CD4-positive, alpha-beta T cell treated with Interleukin-6 for 4 hours (primary cell): ENCODE data around the gene PTPRJ.
"Not testable (repeated sequence)": the region's sequence is repeated elsewhere in the genome, so short reads cannot be mapped to it uniquely, and the experiment has no call there.

Source experiments
- DNase-seq: peaks from one replicate; pipeline ENCODE4 v3.0.0-alpha.2; 2020; ENCODE audit warnings: mixed read lengths

The PTPRJ gene

GRCh38 chr11:48123254-48123875 is 143.0 kb downstream of the PTPRJ start:
- no peak for DNase-seq

GRCh38 chr11:48123934-48124755 is 143.8 kb downstream of the PTPRJ start:
- DNase-seq = no peak

DNA sequence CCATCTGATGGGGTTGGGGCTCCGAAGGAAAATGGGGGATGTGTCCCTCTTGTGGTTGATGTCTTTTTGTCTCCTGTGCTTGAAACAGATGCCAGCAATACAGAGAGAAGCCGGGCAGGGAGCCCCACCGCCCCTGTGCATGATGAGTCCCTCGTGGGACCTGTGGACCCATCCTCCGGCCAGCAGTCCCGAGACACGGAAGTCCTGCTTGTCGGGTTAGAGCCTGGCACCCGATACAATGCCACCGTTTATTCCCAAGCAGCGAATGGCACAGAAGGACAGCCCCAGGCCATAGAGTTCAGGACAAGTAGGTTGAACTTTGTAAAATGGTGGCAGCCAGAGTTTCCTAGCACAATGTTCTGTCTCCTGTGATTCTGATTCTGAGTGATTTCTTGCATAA is 144.5 kb downstream of the PTPRJ start:
- no peak for DNase-seq

DNA sequence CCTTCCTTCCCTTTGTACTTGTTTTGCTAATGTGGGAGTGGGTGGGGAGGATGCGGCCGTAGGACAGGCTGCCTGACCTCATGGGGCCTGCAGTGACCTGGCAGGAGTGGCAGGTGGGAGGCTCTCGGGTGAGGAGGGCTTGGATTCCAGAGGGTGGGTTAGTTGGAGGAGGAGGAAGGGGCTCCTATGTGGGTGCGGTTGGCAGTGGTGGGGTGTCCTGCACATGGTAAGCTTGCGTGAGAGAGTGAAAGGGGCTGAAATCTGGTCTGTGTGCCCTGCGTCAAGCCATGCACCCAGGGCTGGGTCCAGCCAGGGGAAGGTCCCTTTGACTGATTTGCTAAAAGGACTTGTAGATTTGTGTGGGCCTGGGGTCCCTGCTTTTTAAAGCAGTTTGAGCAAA is 145.5 kb downstream of the PTPRJ start:
- no peak for DNase-seq

- DNase-seq = no peak
Measured at GRCh38 chr11:48127521-48128183, 147.3 kb downstream of the PTPRJ start.

DNA sequence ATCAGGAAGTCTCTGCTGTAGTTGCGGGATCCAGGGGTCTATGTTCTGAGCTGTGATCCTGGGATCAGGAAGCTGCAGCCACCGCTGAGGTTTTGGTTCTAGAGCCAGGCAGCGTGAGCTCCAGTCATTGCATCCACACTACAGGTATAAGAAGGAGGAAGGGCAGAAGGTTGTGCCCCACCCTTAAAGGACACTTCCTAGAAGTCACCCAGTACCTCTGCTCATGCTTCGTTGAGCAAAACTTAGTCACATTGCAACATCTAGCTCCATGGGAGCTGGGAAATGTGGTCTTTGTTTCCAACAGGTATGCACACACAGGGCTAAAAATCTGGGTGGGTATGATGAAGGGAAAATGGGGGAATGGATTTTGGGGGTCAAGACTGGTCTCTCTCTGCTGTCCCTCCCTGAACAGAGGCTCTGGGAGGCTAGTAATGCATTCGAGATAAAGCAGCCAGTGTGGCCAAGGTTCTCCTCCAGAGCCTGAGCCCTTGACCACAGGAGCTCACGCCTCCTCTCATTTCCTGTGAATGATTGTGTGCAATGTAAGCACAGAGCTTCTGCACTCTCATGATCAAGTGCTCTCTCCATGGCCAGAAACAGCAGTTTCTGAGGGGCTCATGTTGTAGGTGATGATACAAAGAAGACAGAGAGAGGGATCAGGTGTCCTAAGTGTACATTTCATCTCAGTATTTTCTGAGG is 149.5 kb downstream of the PTPRJ start:
- no peak for DNase-seq

DNA sequence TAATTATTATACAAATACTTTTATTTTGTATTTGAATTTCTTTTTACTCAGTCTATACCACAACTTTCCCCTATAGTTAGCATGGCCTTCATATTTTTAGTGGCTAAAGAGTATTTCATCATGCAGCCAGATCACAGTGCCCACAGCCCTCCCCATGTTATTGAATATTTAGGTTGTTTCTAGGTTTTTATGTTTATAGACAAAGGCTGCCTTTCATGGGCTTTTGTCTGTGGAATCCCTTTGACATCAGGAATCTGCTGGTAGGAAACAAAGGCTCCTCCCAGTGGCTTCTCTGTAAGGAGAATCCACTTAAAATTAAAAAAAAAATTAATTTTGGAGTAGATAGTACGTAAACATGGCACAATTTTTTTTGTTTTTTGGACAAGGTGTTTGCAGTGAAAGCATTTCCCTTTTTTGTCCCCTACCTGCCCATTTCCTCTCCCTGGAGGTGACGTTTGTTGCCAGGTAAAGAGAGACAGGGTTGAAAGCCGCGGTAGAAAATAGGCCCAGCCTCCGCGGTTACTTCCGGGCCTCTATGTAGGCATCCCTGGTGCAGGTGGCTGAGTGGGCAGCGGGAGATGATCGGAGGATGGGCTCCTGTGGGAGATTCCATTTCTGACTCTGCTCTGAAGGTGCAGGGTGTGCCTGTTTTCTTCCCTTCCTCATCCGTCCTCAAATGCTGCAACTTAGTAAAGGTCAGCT is 154.0 kb downstream of the PTPRJ start:
- no peak for DNase-seq

- no peak for DNase-seq
Measured at GRCh38 chr11:48138222-48138621, 157.9 kb downstream of the PTPRJ start.

GRCh38 chr11:48139896-48140295 is 159.5 kb downstream of the PTPRJ start:
- DNase-seq = not testable (repeated sequence)

GRCh38 chr11:48141475-48142122 is 161.2 kb downstream of the PTPRJ start:
- DNase-seq = no peak

GRCh38 chr11:48142889-48143288 is 162.5 kb downstream of the PTPRJ start:
- DNase-seq = no peak

- DNase-seq = no peak
Measured at GRCh38 chr11:48148749-48149148, 168.4 kb downstream of the PTPRJ start.

GRCh38 chr11:48150213-48150612 is 169.9 kb downstream of the PTPRJ start:
- no peak for DNase-seq

DNA sequence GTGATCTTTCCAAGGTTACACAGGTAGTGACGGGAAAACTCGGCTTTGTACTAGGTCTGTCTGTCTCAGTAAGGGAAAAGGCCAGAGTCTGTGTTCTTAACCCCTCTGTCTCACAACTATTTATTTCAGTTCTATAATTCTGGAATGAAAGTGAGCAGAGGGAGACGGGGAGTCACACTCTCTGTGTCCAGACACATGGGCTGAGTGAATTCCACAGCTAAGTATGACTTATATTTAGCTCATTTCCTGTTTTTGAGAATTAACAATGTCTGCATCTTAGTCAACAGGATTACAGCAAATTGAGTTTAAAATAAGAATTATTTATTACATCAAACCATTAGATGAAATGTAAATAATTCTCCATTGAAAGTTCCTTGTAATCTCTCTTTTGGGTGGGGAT is 173.8 kb downstream of the PTPRJ start:
- no peak for DNase-seq

DNA sequence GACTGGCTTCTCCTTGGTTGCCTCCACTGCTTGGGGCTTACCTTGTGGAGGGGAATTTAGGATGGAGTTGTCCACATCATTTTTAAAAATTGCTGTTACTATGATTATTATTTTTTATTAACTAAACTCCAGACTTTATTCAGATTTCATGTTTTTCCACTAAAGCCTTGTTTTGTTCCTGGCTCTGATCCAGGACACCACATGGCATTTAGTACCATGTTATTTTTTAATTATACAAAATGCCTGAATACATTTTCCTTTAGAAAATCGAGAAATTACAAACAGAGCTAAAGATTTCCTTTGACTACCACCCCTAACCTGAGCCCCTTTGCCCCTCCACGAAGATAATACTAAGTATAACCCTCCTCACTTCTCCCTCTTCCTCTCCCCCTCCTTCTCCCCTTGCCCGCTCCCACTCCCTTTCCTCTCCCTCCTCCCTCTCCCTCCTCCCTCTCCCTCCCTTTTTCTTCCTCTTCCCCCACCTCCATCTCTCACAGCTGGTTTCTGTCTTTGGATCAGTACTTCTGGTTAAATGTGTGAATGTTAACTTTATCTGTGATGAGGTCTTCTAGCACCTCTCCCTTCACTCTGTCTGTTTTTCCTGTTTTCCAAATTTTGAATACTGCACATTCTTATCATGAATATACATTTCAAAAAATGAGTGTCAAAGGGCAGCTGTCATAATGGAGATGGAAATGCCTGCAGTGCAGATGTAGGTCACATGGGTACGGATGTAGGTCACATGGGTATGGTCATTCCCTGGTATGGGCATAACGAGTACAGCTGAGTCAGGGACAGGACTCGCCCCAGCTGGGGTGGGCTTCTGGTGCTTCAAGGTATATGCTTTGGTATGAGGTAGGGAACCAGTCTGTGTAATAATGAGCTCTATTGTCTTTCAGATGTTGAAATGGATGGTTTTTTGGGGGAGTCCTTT is 181.9 kb downstream of the PTPRJ start:
- DNase-seq = no peak

- no peak for DNase-seq
Measured at GRCh38 chr11:48162885-48163268, 182.5 kb downstream of the PTPRJ start.

DNA sequence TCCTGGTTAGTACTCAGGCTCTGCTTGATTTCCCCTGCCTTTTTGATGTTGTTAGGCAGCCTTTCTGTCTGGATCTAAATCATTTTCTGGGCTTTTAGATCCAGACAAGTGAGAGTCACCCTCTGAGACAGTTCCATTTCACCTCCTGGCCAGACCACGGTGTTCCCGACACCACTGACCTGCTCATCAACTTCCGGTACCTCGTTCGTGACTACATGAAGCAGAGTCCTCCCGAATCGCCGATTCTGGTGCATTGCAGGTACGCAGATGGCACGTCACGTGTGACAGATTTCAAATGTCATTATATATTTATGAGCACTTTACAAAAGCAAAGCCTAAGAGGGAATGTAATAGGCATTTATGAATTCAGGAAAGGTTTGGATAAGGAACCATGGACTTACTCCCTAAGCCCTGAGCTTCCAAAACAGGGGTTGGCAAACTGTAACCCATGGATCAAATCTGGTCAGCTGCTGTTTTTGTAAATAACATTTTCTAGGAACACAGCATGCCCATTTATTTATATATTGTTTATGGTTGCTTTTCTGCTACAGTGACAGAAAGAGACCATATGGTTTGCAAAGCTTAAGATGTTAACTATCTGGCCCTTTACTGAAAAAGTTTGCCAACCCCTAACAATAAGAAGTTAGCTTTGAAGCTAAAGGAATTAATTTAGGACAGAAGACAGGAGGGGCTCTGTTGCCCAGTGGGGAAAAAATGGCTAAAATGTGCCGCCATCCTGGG is 183.2 kb downstream of the PTPRJ start:
- no peak for DNase-seq

DNA sequence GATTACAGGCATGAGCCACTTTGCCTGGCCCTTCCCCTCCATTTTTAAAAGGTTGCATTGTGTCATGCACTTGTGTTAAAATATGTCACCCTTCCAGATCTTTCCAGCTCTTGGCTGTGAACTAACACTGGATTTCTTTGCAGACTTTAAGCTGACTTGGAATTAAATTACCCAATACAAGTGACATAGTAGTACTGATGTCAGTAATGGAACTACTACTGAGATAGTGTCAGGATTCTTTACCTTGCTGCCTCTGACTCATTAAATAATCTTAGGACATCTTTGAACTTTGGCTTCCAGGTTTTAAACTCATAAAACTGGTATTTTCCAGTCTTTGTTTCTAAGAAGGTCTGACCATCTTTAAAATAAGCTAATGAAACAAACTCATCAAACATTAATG is 184.5 kb downstream of the PTPRJ start:
- DNase-seq = no peak

DNA sequence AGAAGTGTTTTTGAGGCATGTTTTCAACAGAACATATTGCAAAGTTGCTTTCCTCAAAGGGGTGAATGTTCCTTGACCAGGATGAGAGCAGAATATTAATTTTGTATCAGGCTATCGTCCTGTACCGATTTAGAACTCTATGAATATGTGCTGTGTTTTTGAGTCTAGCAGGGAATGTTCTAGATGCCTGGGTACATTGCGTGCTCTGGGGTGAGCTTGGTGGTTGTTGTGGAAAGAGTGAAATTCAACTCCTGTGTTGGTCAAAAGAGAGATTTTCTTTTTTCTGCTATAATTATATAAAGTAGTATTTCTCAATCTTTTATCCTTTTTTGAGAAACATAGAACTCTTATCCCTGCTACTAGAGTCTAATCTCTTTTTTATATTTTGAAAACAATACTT is 185.1 kb downstream of the PTPRJ start:
- DNase-seq = no peak

GRCh38 chr11:48167380-48167779 is 187.0 kb downstream of the PTPRJ start:
- no peak for DNase-seq
